Measurements from ENCODE around the gene SLC9A9. TPM values are rescaled to one million over a fixed set of nuclear protein-coding genes. Genes with fewer than 3 reads are reported as not detected.
A peak's percentile ranks its signal among the peaks of the same experiment; 100 is the strongest.

Gene SLC9A9
- total RNA-seq, 4 donors from 2014 or later, result 1.1 to 15.9 (median 9.7) TPM

DNA sequence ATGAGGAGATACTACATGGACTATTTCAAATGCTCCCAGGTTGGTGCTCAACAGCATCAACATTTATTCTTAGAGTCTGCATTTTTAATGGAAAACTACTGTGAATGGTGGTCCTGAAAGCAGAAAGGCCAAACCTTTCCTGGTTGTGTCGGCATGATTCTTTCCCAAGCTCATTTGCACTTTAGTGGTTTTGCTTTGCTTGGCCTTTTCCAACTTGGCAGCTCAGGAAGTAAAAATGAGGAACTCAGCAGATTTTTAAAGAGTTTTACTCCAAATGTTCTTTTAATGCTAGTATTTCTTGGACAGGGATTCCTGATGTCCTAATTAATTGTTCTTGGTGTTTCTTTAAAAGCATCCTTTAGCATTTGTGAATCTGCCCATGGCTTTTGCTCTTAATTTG lies 197.4 kb downstream of the SLC9A9 start:
- in situ Hi-C loops (cut with MboI; ENCODE audit: low pct_ligation_motif_present in 1 of 4, low pct_unique_long_range_greater_than_20kb in 1 of 4, low sequenced_read_pairs in 3 of 4), result no loop called here
- intact Hi-C loops (cut with DNase I; ENCODE audit: low total_unique reads), result no loop called here
- Histone ChIP-seq H3K9me3 (no peaks in the 10 kb centered on the region), H3K4me3 (no peak overlapping the region), H3K27ac (no peak overlapping the region), H3K4me1 (peaks cover 0 to 7% (median 0%) of the 10 kb centered on the region in 4 donors), H3K36me3 (no peaks in the 10 kb centered on the region), H3K27me3 (no peaks in the 10 kb centered on the region)
- no peak for DNase-seq
- 70 to 82% methylated on average over 1 of the region's 1 CpG for WGBS, 2 donors (ENCODE audit: low coverage in 1 of 2)
- TF ChIP-seq, protein P1, sequence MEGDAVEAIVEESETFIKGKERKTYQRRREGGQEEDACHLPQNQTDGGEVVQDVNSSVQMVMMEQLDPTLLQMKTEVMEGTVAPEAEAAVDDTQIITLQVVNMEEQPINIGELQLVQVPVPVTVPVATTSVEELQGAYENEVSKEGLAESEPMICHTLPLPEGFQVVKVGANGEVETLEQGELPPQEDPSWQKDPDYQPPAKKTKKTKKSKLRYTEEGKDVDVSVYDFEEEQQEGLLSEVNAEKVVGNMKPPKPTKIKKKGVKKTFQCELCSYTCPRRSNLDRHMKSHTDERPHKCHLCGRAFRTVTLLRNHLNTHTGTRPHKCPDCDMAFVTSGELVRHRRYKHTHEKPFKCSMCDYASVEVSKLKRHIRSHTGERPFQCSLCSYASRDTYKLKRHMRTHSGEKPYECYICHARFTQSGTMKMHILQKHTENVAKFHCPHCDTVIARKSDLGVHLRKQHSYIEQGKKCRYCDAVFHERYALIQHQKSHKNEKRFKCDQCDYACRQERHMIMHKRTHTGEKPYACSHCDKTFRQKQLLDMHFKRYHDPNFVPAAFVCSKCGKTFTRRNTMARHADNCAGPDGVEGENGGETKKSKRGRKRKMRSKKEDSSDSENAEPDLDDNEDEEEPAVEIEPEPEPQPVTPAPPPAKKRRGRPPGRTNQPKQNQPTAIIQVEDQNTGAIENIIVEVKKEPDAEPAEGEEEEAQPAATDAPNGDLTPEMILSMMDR (IDR thresholded peaks at IDR 0.05), result no peak
- TF ChIP-seq POLR2AphosphoS5 (IDR thresholded peaks at IDR 0.05) (no peak), EP300 (IDR thresholded peaks at IDR 0.05; ENCODE audit: low read depth) (no peak), POLR2A (IDR thresholded peaks at IDR 0.05) (no peak)

DNA sequence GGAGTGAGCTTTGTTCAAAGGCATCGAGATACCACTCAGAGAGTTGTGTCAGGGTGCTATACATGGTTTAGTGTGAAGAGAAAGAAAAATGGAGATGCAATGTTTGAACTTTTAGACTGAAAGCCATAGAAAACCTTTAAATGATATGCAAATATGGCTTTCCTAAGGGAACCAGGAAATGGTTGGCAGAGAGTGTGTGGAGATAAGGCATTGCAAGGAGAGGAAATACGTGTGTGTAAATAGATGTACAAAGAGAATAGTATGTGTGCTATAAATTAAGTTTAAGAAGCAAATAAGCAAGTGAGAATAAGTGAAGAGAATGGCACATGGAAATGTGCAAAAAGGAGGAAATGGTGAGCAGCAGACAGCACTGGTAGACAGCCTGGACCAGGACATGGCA lies 198.1 kb downstream of the SLC9A9 start:
- in situ Hi-C loops (cut with MboI; ENCODE audit: low pct_ligation_motif_present in 1 of 4, low pct_unique_long_range_greater_than_20kb in 1 of 4, low sequenced_read_pairs in 3 of 4), result no loop called here
- WGBS, 2 donors (ENCODE audit: low coverage in 1 of 2), result 60 to 76% methylated on average over 1 to 2 of the region's 2 CpGs
- H3K36me3 ChIP-seq, result no peaks in the 10 kb centered on the region
- no peak overlapping the region for H3K4me3 ChIP-seq
- H3K27ac ChIP-seq, result no peak overlapping the region
- TF ChIP-seq POLR2A (IDR thresholded peaks at IDR 0.05) (no peak), POLR2AphosphoS5 (IDR thresholded peaks at IDR 0.05) (no peak), EP300 (IDR thresholded peaks at IDR 0.05; ENCODE audit: low read depth) (no peak)
- TF ChIP-seq, protein P1 (IDR thresholded peaks at IDR 0.05), result no peak
- intact Hi-C loops (cut with DNase I; ENCODE audit: low total_unique reads), result no loop called here
- H3K27me3 ChIP-seq, result no peaks in the 10 kb centered on the region
- peaks cover 0 to 7% (median 0%) of the 10 kb centered on the region in 4 donors for H3K4me1 ChIP-seq
- no peaks in the 10 kb centered on the region for H3K9me3 ChIP-seq
- no peak for DNase-seq

DNA sequence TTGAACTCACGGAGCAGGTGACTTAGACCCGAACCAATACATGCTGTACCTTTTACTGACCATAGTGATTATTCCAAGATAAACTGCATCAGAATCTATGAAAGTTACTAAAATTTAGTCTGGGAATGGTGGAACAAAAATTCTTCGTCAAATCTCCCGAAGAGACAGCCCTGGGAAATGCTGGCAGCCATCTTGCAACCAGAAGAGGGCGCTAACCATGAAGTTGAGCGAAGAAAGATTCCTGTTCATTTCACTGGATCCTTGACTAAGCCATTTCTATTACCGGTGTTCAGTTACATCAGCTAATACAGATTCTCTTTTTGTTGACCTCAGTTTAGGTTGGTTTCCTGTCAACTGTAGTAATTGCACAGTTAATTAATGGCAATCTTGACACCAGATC lies 199.6 kb downstream of the SLC9A9 start:
- no peak for DNase-seq
- 88 to 96% methylated on average over 4 to 7 of the region's 7 CpGs for WGBS, 2 donors (ENCODE audit: low coverage in 1 of 2)
- H3K36me3 ChIP-seq, result no peaks in the 10 kb centered on the region
- H3K27ac ChIP-seq, result no peak overlapping the region
- intact Hi-C loops (cut with DNase I; ENCODE audit: low total_unique reads), result no loop called here
- no peak for TF ChIP-seq POLR2A (IDR thresholded peaks at IDR 0.05)
- TF ChIP-seq, protein P1 (IDR thresholded peaks at IDR 0.05), result peak in 2 of 5 experiments; percentile 9 to 10
- H3K4me3 ChIP-seq, result no peak overlapping the region
- no peaks in the 10 kb centered on the region for H3K27me3 ChIP-seq
- in situ Hi-C loops (cut with MboI; ENCODE audit: low pct_ligation_motif_present in 1 of 4, low pct_unique_long_range_greater_than_20kb in 1 of 4, low sequenced_read_pairs in 3 of 4), result loop anchor here in 1 of 4 donors (10.0 kb wide), 1 partner anchor 214 kb away; no protein-coding TSS in a partner anchor
- H3K9me3 ChIP-seq, result no peaks in the 10 kb centered on the region
- H3K4me1 ChIP-seq, result peaks cover 0 to 18% (median 2%) of the 10 kb centered on the region in 4 donors

DNA sequence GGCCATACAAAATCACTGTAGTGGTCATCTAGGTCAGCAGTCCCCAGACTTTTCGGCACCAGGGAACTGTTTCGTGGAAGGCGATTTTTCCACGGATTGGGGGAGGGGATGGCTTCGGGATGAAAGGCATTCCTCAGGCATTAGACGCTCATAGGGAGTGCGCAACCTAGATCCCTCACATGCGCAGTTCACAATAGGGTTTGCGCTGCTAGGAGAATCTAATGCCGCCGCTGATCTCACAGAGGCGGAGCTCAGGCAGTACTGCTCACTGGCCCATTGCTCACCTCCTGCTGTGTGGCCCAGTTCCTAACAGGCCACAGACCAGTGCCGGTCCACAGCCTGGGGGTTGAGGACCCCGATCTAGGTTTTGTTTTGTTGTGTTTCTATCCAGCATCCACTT lies 200.1 kb downstream of the SLC9A9 start:
- no peaks in the 10 kb centered on the region for H3K9me3 ChIP-seq
- peaks cover 0 to 18% (median 2%) of the 10 kb centered on the region in 4 donors for H3K4me1 ChIP-seq
- no peak overlapping the region for H3K27ac ChIP-seq
- no peaks in the 10 kb centered on the region for H3K27me3 ChIP-seq
- intact Hi-C loops (cut with DNase I; ENCODE audit: low total_unique reads), result no loop called here
- no peak for DNase-seq
- WGBS, 2 donors (ENCODE audit: low coverage in 1 of 2), result 95 to 100% methylated on average over 1 to 14 of the region's 14 CpGs
- no peak overlapping the region for H3K4me3 ChIP-seq
- no peak for TF ChIP-seq POLR2A (IDR thresholded peaks at IDR 0.05)
- no peak for TF ChIP-seq EP300 (IDR thresholded peaks at IDR 0.05; ENCODE audit: low read depth)
- no peaks in the 10 kb centered on the region for H3K36me3 ChIP-seq
- in situ Hi-C loops (cut with MboI; ENCODE audit: low pct_ligation_motif_present in 1 of 4, low pct_unique_long_range_greater_than_20kb in 1 of 4, low sequenced_read_pairs in 3 of 4), result loop anchor here in 1 of 4 donors (10.0 kb wide), 1 partner anchor 213 kb away; no protein-coding TSS in a partner anchor

All from transverse colon (tissue), 4 donors.